Hepatocyte (in vitro differentiated cells): ENCODE measurements around the gene REST.

Experiments
- EZH2 ChIP-seq: fragments of 200-600 bp; sonication (generic); IDR thresholded peaks from 2 replicates; pipeline ENCODE4 v1.6.1; 2016; ENCODE audit warnings: antibody characterized with exemption, mild to moderate bottlenecking, borderline replicate concordance
- EZH2phosphoT487 ChIP-seq: fragments of 200-600 bp; sonication (generic); IDR thresholded peaks from one replicate; pipeline ENCODE4 v1.6.1; 2018; ENCODE audit warnings: antibody characterized with exemption, mild to moderate bottlenecking, low read depth, moderate library complexity; ENCODE audit not compliant: unreplicated experiment, severe bottlenecking
- TF ChIP-seq, protein P1 (sequence below): fragments of 200-600 bp; sonication (generic); IDR thresholded peaks from 2 replicates; pipeline ENCODE4 v1.5.1; 2016; ENCODE audit warnings: antibody characterized with exemption, mild to moderate bottlenecking; ENCODE audit not compliant: poor library complexity

DNA sequence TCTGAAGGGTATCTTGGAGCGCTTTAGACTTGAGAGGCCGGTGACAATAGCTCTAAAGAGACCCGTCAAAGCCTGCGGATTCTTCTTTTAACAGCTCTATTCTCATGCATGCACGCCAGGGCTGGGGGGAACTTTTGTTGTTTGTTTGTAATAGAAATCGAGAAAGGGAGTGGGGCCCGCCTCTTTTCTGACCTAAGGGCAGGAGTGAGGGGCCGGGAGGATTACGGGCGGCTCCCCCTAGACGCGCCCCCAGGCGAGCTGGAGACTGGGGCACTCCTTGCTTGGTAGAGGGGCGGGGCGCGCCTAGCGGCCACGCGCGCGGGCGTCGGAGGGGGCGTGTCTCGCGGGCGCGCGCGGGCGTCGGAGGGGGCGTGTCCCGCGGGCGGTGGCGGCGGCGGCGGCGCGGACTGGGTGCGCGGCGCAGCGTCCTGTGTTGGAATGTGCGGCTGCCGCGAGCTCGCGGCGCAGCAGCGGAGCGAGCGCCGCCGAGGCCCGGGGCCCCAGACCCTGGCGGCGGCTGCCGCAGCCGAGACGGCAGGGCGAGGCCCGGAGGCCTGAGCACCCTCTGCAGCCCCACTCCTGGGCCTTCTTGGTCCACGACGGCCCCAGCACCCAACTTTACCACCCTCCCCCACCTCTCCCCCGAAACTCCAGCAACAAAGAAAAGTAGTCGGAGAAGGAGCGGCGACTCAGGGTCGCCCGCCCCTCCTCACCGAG, at the start of gene REST:
- TF ChIP-seq, protein P1, sequence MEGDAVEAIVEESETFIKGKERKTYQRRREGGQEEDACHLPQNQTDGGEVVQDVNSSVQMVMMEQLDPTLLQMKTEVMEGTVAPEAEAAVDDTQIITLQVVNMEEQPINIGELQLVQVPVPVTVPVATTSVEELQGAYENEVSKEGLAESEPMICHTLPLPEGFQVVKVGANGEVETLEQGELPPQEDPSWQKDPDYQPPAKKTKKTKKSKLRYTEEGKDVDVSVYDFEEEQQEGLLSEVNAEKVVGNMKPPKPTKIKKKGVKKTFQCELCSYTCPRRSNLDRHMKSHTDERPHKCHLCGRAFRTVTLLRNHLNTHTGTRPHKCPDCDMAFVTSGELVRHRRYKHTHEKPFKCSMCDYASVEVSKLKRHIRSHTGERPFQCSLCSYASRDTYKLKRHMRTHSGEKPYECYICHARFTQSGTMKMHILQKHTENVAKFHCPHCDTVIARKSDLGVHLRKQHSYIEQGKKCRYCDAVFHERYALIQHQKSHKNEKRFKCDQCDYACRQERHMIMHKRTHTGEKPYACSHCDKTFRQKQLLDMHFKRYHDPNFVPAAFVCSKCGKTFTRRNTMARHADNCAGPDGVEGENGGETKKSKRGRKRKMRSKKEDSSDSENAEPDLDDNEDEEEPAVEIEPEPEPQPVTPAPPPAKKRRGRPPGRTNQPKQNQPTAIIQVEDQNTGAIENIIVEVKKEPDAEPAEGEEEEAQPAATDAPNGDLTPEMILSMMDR: no peak
- TF ChIP-seq EZH2phosphoT487: no peak
- TF ChIP-seq EZH2: no peak
